Measurements from ENCODE around the gene AMBP.
A peak's percentile ranks its signal among the peaks of the same experiment; 100 is the strongest.

AMBP gene

GRCh38 chr9:114112778-114113584, 34.9 kb upstream of the AMBP start:
- no peak for DNase-seq

GRCh38 chr9:114112325-114112724, 34.2 kb upstream of the AMBP start:
- DNase-seq: no peak

DNA sequence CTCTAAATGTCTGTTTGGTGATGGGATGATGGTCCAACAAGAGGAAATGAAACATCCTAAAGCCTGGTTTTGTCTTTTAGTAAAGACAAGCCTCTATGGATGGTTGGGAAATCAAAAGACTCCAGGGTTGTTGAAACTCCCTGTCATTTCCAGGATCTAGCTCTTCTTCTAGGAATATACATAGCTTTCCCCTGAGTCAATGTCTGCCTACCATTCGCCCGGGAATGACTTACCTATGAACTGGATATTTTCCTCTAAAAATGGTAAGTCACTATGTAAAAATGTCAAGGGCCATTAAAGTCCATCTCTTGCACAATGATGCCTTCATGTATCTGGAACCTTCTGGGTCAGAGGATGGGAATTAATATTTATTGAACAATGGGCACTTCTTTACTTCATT, 32.1 kb upstream of the AMBP start:
- no peak for DNase-seq

DNA sequence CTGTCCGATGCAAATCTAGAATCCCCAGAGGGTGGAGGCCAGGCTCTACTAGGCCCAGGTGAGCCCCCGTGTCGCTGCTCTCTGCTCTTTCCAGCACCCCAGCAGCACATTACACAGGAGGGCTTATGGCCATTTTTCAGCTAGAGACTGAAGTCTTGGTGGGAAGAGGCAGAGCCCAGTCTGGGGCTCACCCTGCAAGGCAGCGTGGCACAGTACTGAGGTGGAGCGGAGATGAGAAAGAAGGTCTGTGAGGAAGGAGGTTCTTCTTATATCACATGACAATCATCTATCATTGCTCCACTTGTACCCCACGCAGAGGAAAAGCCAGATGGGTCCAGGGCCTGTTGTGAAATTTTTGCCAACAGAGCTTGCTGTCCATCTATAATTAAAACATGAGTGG, 31.0 kb upstream of the AMBP start:
- DNase-seq: no peak

DNA sequence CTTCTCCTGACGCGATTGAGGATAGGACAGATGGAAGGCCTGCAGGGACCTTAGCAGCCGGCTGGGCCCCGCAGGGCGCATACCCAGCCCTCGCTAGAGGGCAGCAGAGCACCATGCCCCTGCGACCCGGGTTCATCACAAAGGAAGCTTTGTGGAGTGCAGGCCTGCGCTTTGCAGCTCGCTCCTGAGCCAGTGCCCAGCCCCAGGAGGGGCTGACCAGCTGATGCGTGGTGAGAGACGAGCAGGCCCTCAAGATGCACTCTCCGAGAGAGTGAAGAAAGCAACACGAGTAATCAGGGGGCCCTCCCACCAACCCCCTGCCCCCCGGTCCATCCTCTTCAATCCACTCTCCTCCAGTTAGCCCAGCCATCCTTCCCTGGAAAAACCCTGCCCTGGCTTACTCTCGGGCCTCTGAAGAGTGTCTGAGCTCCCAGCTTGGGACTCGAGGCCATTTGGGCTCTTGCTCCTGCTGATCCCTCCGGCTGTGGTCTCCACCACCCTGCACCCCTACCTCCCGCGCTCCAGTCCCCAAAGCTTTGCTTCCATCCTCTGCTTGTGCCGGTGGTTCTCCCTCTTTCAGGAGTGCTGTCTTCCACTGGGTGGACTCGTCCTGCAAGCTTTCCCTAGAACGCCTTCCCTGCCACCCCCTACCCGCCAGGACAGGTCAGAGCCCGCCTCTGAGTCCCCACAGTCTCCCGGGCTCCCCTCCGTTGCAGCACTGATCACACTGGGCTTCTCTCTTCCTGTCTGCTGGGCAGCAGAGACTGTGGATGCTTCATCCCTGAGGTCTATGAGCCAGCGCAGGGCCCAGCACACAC, 30.1 kb upstream of the AMBP start:
- DNase-seq: peak; percentile 74

GRCh38 chr9:114107286-114108001, 29.3 kb upstream of the AMBP start:
- no peak for DNase-seq

- no peak for DNase-seq
Measured at GRCh38 chr9:114105236-114105635, 27.1 kb upstream of the AMBP start.

- DNase-seq: no peak
Measured at GRCh38 chr9:114102484-114102883, 24.4 kb upstream of the AMBP start.

GRCh38 chr9:114100536-114100935, 22.4 kb upstream of the AMBP start:
- DNase-seq: no peak

GRCh38 chr9:114099669-114100270, 21.7 kb upstream of the AMBP start:
- DNase-seq: peak; percentile 67

DNA sequence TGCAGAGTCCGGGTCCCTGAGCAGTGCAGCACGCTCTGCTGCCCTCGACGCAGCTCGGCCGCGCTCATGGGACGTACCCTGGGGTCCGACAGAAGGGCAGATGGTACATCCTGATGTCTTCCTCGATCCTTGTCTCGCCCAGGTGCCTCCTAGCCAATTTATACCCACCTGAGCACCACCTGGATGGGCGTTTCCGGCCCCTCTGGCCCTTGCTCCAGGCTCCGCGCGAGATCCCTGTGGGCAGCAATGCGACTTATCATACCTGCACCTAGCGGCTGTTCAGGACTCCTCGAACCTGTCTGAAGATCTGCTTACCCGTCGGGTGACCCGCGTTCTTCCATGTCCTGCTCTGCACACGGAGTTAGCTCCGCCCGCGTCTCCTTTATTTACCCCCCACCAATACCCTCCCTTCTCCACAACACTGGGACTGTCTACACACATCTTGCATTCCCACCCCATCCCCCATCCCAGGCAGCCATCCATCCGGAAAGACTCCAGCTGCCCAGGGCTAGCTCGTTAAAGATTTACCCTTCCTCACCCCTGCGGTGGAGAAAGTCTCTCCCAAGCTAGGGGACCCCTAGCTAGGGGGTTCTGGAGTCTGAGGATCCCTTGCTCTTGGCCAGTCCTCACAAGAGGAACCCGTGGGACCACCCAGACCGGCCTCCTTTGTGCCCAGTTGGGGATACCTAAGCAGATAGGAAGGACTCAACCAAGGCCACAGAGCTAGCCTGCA, 21.0 kb upstream of the AMBP start, which contains the start of gene KIF12:
Gene KIF12, minus strand, starts transcription at position 357 of the 733 bp plus-strand sequence. Its CDS starts 16 bp downstream, at position 341.
- DNase-seq: peak; percentile 92

- peak; percentile 73 for DNase-seq
Measured at GRCh38 chr9:114098021-114098935, 20.2 kb upstream of the AMBP start.

GRCh38 chr9:114097613-114098020, 19.5 kb upstream of the AMBP start:
- peak; percentile 45 for DNase-seq

- no peak for DNase-seq
Measured at GRCh38 chr9:114096866-114097612, 18.9 kb upstream of the AMBP start.

DNA sequence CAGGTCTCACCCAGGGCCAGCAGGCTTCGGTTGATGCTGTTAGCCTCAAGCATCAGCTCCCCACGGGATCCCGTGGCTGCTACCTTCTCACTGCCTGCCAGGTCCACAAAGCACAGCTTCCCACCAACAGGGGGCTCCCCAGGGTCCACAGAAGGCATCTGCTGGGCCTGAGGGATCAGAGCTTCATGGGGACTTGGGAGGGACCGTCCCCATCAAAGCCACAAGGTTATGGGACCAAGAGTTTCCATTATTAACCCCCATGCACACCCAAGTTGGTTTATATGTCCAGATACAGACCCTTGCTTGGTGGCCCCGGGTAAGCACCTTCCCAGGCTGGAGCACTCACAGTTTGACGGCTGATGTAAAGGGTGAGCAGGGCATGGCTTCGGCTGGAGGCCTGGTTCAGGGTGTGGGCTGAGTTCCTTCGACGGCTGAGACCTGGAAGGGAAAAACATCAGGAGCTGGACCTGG, 18.0 kb upstream of the AMBP start:
- no peak for DNase-seq

- no peak for DNase-seq
Measured at GRCh38 chr9:114094971-114095370, 16.9 kb upstream of the AMBP start.

- DNase-seq: no peak
Measured at GRCh38 chr9:114093761-114094505, 15.8 kb upstream of the AMBP start.

GRCh38 chr9:114093031-114093471, 15.0 kb upstream of the AMBP start:
- DNase-seq: no peak

- no peak for DNase-seq
Measured at GRCh38 chr9:114092336-114092735, 14.2 kb upstream of the AMBP start.
